H1 (cell line): ENCODE data around the gene CTAGE1. TPM values are rescaled to one million over a fixed set of nuclear protein-coding genes. Genes with fewer than 3 reads are reported as not detected.

Source experiments
- ASH2L ChIP-seq: fragments of 200-600, 300-600 bp; sonication (generic); IDR thresholded peaks from one replicate; pipeline ENCODE4 v1.7.1; 2017; ENCODE audit warnings: low read length
- CHD7 ChIP-seq: fragments of 300-600 bp; sonication (generic); IDR thresholded peaks from 2 replicates; pipeline ENCODE4 v1.7.1; 2012; ENCODE audit warnings: low read length, moderate library complexity, mild to moderate bottlenecking, inconsistent platforms; ENCODE audit not compliant: insufficient replicate concordance
- EP300 ChIP-seq, 2 experiments: IDR thresholded peaks; 1 replicate in 1 of 2; 2 replicates in 1 of 2; pipeline ENCODE4 v1.6.1; 2011 to 2012; ENCODE audit warnings: low read depth in 2 of 2, low read length in 2 of 2, mild to moderate bottlenecking in 2 of 2, borderline replicate concordance in 1 of 2, inconsistent platforms in 1 of 2, moderate library complexity in 1 of 2
- HDAC2 ChIP-seq, 2 experiments: fragments of 300-600 bp in 1 of 2; sonication (generic) in 1 of 2; IDR thresholded peaks; 2 replicates each; pipeline ENCODE4 v1.6.1; 2011 to 2012; ENCODE audit warnings: low read depth in 2 of 2, low read length in 2 of 2, mild to moderate bottlenecking in 2 of 2, moderate library complexity in 2 of 2, borderline replicate concordance in 1 of 2, inconsistent platforms in 1 of 2
- NANOG ChIP-seq: IDR thresholded peaks from 2 replicates; pipeline ENCODE4 v1.6.1; 2011; ENCODE audit warnings: low read length, low read depth, mild to moderate bottlenecking, inconsistent platforms; ENCODE audit not compliant: insufficient read depth, poor library complexity, severe bottlenecking
- NRF1 ChIP-seq: IDR thresholded peaks from 2 replicates; pipeline ENCODE4 v1.6.1; 2011; ENCODE audit warnings: mild to moderate bottlenecking, low read depth, low read length, improper control_type of control experiment
- POLR2A ChIP-seq, 2 experiments: IDR thresholded peaks; 1 replicate in 1 of 2; 2 replicates in 1 of 2; pipeline ENCODE4 v1.6.1; 2011; ENCODE audit warnings: low read depth in 2 of 2, low read length in 2 of 2, mild to moderate bottlenecking in 2 of 2; ENCODE audit errors: control extremely low read depth in 1 of 2
- SRF ChIP-seq: IDR thresholded peaks from 2 replicates; pipeline ENCODE4 v1.6.1; 2011; ENCODE audit warnings: mild to moderate bottlenecking, low read depth, low read length, moderate library complexity
- TCF12 ChIP-seq: IDR thresholded peaks from 2 replicates; pipeline ENCODE4 v1.6.1; 2011; ENCODE audit warnings: low read depth, mild to moderate bottlenecking, low read length
- polyA plus RNA-seq, 7 experiments: library from polyadenylated mRNA; depleted of rRNA in 3 of 7; stranded (reverse) in 5 of 7; unstranded in 2 of 7; fragments of >200 nt in 5 of 7; fragments of 200-250 nt in 2 of 7; gene quantifications; 1 replicate in 5 of 7; 2 replicates in 1 of 7; 4 replicates in 1 of 7; pipeline versions ENCODE4 v1.2.1 to v1.2.3, GENCODE V29; 2011 to 2013; ENCODE audit warnings: missing spikeins in 2 of 7, mixed read lengths in 2 of 7
- total RNA-seq: library from RNA; stranded (reverse); fragmentation: NEBNext Ultra II Directional; extraction: Animal tissue kit (Norgen Biotek cat#: 25700); gene quantifications from 2 replicates; pipeline ENCODE4 v1.2.1, GENCODE V29; 2021

CTAGE1 gene
- total and polyA plus RNA-seq, 2 of the 8 experiments (the other 6 are each of a cell fraction or from before 2014, with no cell fraction given) = not detected

- TF ChIP-seq HDAC2 (IDR thresholded peaks at IDR 0.05; ENCODE audit: borderline replicate concordance in 1 of 2, low read depth in 2 of 2, low read length in 2 of 2) = no peak
- no peak for TF ChIP-seq POLR2A (IDR thresholded peaks at IDR 0.05; ENCODE audit: control extremely low read depth in 1 of 2, low read depth in 2 of 2, low read length in 2 of 2)
- no peak for TF ChIP-seq NANOG
- no peak for TF ChIP-seq ASH2L
- TF ChIP-seq EP300 (IDR thresholded peaks at IDR 0.05; ENCODE audit: borderline replicate concordance in 1 of 2, low read depth in 2 of 2, low read length in 2 of 2) = no peak
- TF ChIP-seq CHD7 = no peak
- TF ChIP-seq TCF12 = no peak
- TF ChIP-seq SRF = no peak
- TF ChIP-seq NRF1 = no peak
- TF ChIP-seq, all 59 proteins: peak for 0
Observed at GRCh38 chr18:22432657-22433137, 15.0 kb upstream of the CTAGE1 start (continued).
